Caco-2 (cell line): ENCODE results near the gene SP2. TPM values are rescaled to one million over a fixed set of nuclear protein-coding genes. Genes with fewer than 3 reads are reported as not detected.

Source experiments
- BruUV-seq: library from RNA; stranded (reverse); fragments of 400-500 nt; replicated peaks from 2 replicates; lab custom pipeline; 2021; lab: Mats Ljungman, UMichigan
- CTCF ChIA-PET: fragments of 300-600 bp; sonication (Branson Sonifier 250); formaldehyde crosslinking; loops from one replicate; lab custom pipeline; 2022; ENCODE audit warnings: antibody characterized with exemption; lab: Charles Lee
- POLR2A ChIA-PET: fragments of 300-600 bp; sonication (Branson Sonifier 250); formaldehyde crosslinking; loops from one replicate; lab custom pipeline; 2022; ENCODE audit warnings: antibody characterized with exemption; lab: Charles Lee
- DNase-seq, 2 experiments: peaks; one replicate each; pipeline versions ENCODE4 v3.0.0 to v3.0.0-alpha.2; 2020 to 2022
- H3K27me3 ChIP-seq: replicated peaks from 2 replicates; pipeline ENCODE4 v1.6.0; 2011; ENCODE audit warnings: low read length; ENCODE audit not compliant: control insufficient read depth, insufficient read depth
- H3K36me3 ChIP-seq: 2 replicates; pipeline ENCODE4 v1.5.1; 2011; ENCODE audit warnings: low read length; ENCODE audit not compliant: control insufficient read depth, insufficient read depth
- H3K4me1 ChIP-seq: fragments of 250-450 bp; sonication (Bioruptor Pico); 2 replicates; pipeline ENCODE4 v1.5.1; 2020; ENCODE audit warnings: mild to moderate bottlenecking
- H3K4me3 ChIP-seq: 2 replicates; pipeline ENCODE4 v1.5.1; 2011; ENCODE audit warnings: low read depth, mild to moderate bottlenecking, control low read depth, low read length
- H3K9me3 ChIP-seq: fragments of 250-450 bp; sonication (Bioruptor Pico); 2 replicates; pipeline ENCODE4 v1.5.1; 2020; ENCODE audit warnings: mild to moderate bottlenecking, moderate library complexity
- H3K27ac Mint-ChIP-seq: one replicate; pipeline ENCODE4 v1.8.0; 2022; ENCODE audit warnings: mixed read lengths; ENCODE audit not compliant: unreplicated experiment
- H3K27me3 Mint-ChIP-seq: one replicate; pipeline ENCODE4 v1.8.0; 2022; ENCODE audit warnings: mixed read lengths; ENCODE audit not compliant: insufficient read depth, unreplicated experiment
- H3K36me3 Mint-ChIP-seq: one replicate; pipeline ENCODE4 v1.8.0; 2022; ENCODE audit warnings: mild to moderate bottlenecking, mixed read lengths; ENCODE audit not compliant: insufficient read depth, unreplicated experiment
- H3K4me1 Mint-ChIP-seq: one replicate; pipeline ENCODE4 v1.8.0; 2022; ENCODE audit warnings: low read depth, mixed read lengths; ENCODE audit not compliant: unreplicated experiment
- H3K4me3 Mint-ChIP-seq: one replicate; pipeline ENCODE4 v1.8.0; 2022; ENCODE audit warnings: mild to moderate bottlenecking, moderate library complexity, mixed read lengths; ENCODE audit not compliant: unreplicated experiment
- H3K9me3 Mint-ChIP-seq: one replicate; pipeline ENCODE4 v1.8.0; 2022; ENCODE audit warnings: mixed read lengths; ENCODE audit not compliant: unreplicated experiment
- intact Hi-C: fragments of 100-400 bp; cut with micrococcal nuclease; formaldehyde crosslinking; loops from one replicate; pipeline ENCODE4 v1.10.0; 2022; ENCODE audit not compliant: unreplicated experiment
- total RNA-seq: library from RNA; stranded (reverse); gene quantifications from 2 replicates; pipeline ENCODE4 v1.2.3, GENCODE V29; 2022
- TF ChIP-seq, protein P1 (sequence below), 2 experiments: fragments of 200-600 bp in 1 of 2; IDR thresholded peaks; 1 replicate in 1 of 2; 2 replicates in 1 of 2; pipeline versions ENCODE4 v1.5.1 to v1.8.0; 2011 to 2022; ENCODE audit warnings: antibody characterized with exemption in 1 of 2, control low read depth in 1 of 2, inconsistent platforms in 1 of 2, low read depth in 1 of 2, low read length in 1 of 2, mild to moderate bottlenecking in 1 of 2, moderate library complexity in 1 of 2; ENCODE audit not compliant: insufficient read depth in 1 of 2, severe bottlenecking in 1 of 2, unreplicated experiment in 1 of 2

SP2 gene
- total RNA-seq, 1 experiment from 2014 or later = 25.2 TPM

- Mint-ChIP-seq H3K4me3 (no peak overlapping the region), H3K9me3 (no peaks in the 10 kb centered on the region), H3K36me3 (no peaks in the 10 kb centered on the region), H3K27ac (no peak overlapping the region), H3K27me3 (no peaks in the 10 kb centered on the region), H3K4me1 (peaks cover 16% of the 10 kb centered on the region)
- intact Hi-C loops = no loop called here
- TF ChIP-seq, protein P1, sequence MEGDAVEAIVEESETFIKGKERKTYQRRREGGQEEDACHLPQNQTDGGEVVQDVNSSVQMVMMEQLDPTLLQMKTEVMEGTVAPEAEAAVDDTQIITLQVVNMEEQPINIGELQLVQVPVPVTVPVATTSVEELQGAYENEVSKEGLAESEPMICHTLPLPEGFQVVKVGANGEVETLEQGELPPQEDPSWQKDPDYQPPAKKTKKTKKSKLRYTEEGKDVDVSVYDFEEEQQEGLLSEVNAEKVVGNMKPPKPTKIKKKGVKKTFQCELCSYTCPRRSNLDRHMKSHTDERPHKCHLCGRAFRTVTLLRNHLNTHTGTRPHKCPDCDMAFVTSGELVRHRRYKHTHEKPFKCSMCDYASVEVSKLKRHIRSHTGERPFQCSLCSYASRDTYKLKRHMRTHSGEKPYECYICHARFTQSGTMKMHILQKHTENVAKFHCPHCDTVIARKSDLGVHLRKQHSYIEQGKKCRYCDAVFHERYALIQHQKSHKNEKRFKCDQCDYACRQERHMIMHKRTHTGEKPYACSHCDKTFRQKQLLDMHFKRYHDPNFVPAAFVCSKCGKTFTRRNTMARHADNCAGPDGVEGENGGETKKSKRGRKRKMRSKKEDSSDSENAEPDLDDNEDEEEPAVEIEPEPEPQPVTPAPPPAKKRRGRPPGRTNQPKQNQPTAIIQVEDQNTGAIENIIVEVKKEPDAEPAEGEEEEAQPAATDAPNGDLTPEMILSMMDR (IDR thresholded peaks at IDR 0.05; ENCODE audit: insufficient read depth in 1 of 2, low read depth in 1 of 2, low read length in 1 of 2, severe bottlenecking in 1 of 2, unreplicated experiment in 1 of 2) = no peak
- CTCF ChIA-PET = interaction anchor here (0.6 to 1.1 kb wide), 3 partner anchors 10 to 24 kb away, joined by 3 read pairs; partner anchors contain the start of gene SP6
- DNase-seq = no peak
- peaks cover 43% of the 10 kb centered on the region for H3K4me1 ChIP-seq
- POLR2A ChIA-PET = interaction anchor here (1.0 kb wide), 1 partner anchor 37 kb away, joined by 3 read pairs; the partner anchor contains the start of genes LRRC46 and MRPL10
- H3K27me3 ChIP-seq = no peaks in the 10 kb centered on the region; the same call in 1 of the 2 replicates
- peaks cover 3% of the 10 kb centered on the region; the same call in 1 of the 2 replicates for H3K9me3 ChIP-seq
- no TSS peak for BruUV-seq
- no peak overlapping the region for H3K4me3 ChIP-seq
- H3K36me3 ChIP-seq = no peaks in the 10 kb centered on the region
Observed at GRCh38 chr17:47867813-47868533, 28.1 kb upstream of the SP2 start.

DNA sequence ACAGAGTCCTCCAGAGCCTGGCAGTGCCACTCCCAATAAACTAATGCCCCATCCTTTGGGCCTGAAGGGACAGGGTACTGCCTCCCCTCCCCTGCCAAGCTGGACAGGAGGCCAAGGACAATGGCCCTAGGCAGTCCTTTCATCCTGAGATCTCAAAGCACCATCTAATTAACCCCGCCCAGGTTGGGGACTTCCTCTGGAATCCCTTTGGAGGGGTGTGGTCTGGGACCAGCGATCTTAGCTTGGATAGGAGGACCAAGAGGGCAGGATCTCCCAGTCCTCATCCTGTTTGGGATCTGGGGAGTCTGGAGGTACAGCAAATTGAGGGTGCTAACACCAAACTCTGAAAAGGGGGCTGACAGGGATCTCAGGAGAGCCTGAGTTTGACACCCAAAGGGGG lies 26.9 kb upstream of the SP2 start:
- ChIA-PET CTCF (interaction anchor here (0.6 to 7.5 kb wide), 4 partner anchors 11 to 43 kb away, joined by 3 to 37 read pairs (median 4); partner anchors contain the start of gene SCRN2), POLR2A (interaction anchor here (1.0 kb wide), 1 partner anchor 38 kb away, joined by 3 read pairs; the partner anchor contains the start of genes LRRC46 and MRPL10)
- no peaks in the 10 kb centered on the region for H3K27me3 Mint-ChIP-seq

DNA sequence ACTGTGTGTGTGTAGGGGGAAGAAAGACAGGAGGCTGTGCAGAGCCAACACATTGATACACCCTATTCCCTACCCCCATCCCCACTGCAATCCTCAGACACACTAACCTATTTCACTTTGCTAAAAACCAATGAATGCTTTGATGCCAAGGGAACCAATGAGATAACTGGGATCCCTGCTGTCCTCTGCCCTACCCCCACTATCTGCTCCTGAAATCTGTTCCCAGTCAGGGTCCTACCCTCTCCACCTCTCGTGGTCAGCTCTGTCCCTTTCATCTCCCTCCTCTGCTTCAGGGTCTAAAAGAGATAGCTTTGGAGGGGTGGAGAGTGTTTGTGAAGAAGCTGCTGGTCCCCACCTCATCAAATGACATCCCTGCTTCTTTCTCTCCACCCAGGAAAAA lies 26.0 kb upstream of the SP2 start:
- no peaks in the 10 kb centered on the region for H3K9me3 Mint-ChIP-seq
- no peak overlapping the region for H3K4me3 Mint-ChIP-seq
- Histone ChIP-seq H3K36me3 (no peaks in the 10 kb centered on the region), H3K4me1 (peaks cover 46% of the 10 kb centered on the region), H3K27me3 (no peaks in the 10 kb centered on the region; the same call in 1 of the 2 replicates), H3K9me3 (no peaks in the 10 kb centered on the region), H3K4me3 (no peak overlapping the region)
- TF ChIP-seq, protein P1 (IDR thresholded peaks at IDR 0.05; ENCODE audit: insufficient read depth in 1 of 2, low read depth in 1 of 2, low read length in 1 of 2, severe bottlenecking in 1 of 2, unreplicated experiment in 1 of 2) = no peak
- H3K36me3 Mint-ChIP-seq = no peaks in the 10 kb centered on the region
- POLR2A ChIA-PET = no interaction called here
- CTCF ChIA-PET = interaction anchor here (0.6 to 7.5 kb wide), 3 partner anchors 28 to 52 kb away, joined by 3 to 37 read pairs (median 5); partner anchors contain the start of gene SCRN2
- peak in 1 of 2 experiments; percentile 76 for DNase-seq
- H3K27ac Mint-ChIP-seq = no peak overlapping the region
- H3K4me1 Mint-ChIP-seq = peaks cover 18% of the 10 kb centered on the region
- no peaks in the 10 kb centered on the region for H3K27me3 Mint-ChIP-seq
- no TSS peak for BruUV-seq
- intact Hi-C loops = loop anchor here (2.0 kb wide), 1 partner anchor 15 kb away; no protein-coding TSS in a partner anchor

More for the DNA sequence above, 26.9 kb upstream of the SP2 start:
- H3K9me3 ChIP-seq = no peaks in the 10 kb centered on the region
- no peak overlapping the region for H3K27ac Mint-ChIP-seq
- no peak overlapping the region for H3K4me3 ChIP-seq
- H3K4me1 Mint-ChIP-seq = peaks cover 16% of the 10 kb centered on the region
- TF ChIP-seq, protein P1 (IDR thresholded peaks at IDR 0.05; ENCODE audit: insufficient read depth in 1 of 2, low read depth in 1 of 2, low read length in 1 of 2, severe bottlenecking in 1 of 2, unreplicated experiment in 1 of 2) = no peak
- intact Hi-C loops = no loop called here
- H3K36me3 ChIP-seq = no peaks in the 10 kb centered on the region
- no peaks in the 10 kb centered on the region for H3K36me3 Mint-ChIP-seq
- peaks cover 45% of the 10 kb centered on the region for H3K4me1 ChIP-seq
- no TSS peak for BruUV-seq
- peak in 1 of 2 experiments; percentile 75 for DNase-seq
- no peak overlapping the region for H3K4me3 Mint-ChIP-seq
- no peaks in the 10 kb centered on the region; the same call in 1 of the 2 replicates for H3K27me3 ChIP-seq
- no peaks in the 10 kb centered on the region for H3K9me3 Mint-ChIP-seq
